Esophagus squamous epithelium (tissue), 4 donors: ENCODE data around the gene SLC11A1.

Source experiments
- CTCF ChIP-seq, 6 experiments: fragments of 450-650 bp in 4 of 6; fragments of 200-600 bp in 2 of 6; sonication (generic) in 2 of 6; IDR thresholded peaks; one replicate each; pipeline ENCODE4 v1.5.1; 2016 to 2019; ENCODE audit warnings: antibody characterized with exemption in 6 of 6, mild to moderate bottlenecking in 4 of 6, moderate library complexity in 4 of 6
- POLR2A ChIP-seq, 4 donors: fragments of 450-650 bp; IDR thresholded peaks; one replicate each; pipeline ENCODE4 v1.6.1; 2017; ENCODE audit warnings: antibody characterized with exemption in 4 of 4, mild to moderate bottlenecking in 4 of 4, moderate library complexity in 3 of 4

DNA sequence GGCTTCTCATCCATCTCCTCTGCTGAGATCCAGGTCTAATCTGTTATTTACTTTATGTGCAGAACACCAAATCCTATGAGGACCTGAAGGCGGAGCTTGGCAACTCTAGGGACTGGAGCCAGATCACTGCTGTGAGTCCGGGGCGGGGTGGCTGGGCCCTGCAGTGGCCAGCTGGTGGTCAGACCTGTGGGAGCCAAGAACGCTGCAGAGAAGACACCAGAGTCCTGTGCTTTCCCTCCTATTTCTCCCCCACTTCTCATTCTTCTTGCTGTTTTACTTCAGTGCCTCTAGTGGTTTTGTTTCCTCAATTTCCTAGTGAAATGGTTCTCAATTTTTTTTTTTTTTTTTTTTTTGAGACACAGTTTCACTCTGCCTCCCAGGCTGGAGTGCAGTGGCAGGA lies 56.5 kb downstream of the SLC11A1 start:
- no peak for TF ChIP-seq CTCF (IDR thresholded peaks at IDR 0.05)
- TF ChIP-seq POLR2A (IDR thresholded peaks at IDR 0.05), result no peak
